PC-9 (cell line): ENCODE data around the gene SH3BP4.

ENCODE experiments used
- EZH2 ChIP-seq: fragments of 200-600 bp; sonication (generic); IDR thresholded peaks from 2 replicates; pipeline ENCODE4 v1.8.0; 2017; ENCODE audit warnings: antibody characterized with exemption, low read depth
- TF ChIP-seq, protein P1 (sequence below): fragments of 200-600 bp; sonication (generic); conservative IDR thresholded peaks from 2 replicates; pipeline ENCODE4 v1.6.1; 2017; ENCODE audit warnings: mixed run types, antibody characterized with exemption, mild to moderate bottlenecking, moderate library complexity

DNA sequence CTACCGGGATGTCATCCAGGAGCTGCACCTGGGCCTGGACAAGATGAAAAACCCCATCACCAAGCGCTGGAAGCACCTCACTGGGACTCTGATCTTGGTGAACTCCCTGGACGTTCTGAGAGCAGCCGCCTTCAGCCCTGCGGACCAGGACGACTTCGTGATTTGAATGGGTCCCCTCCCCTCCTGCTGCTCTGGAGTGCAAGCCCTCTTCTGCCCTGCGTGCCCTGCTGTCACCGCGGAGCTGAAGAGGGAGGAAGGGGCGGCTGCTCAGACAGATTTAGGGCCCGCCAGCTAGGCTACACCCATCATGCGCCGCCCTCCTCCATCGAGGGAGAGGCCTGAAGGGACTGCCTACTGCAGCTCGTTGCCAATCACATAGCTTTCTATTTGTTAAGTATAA is 101.8 kb downstream of the SH3BP4 start:
- TF ChIP-seq, protein P1, sequence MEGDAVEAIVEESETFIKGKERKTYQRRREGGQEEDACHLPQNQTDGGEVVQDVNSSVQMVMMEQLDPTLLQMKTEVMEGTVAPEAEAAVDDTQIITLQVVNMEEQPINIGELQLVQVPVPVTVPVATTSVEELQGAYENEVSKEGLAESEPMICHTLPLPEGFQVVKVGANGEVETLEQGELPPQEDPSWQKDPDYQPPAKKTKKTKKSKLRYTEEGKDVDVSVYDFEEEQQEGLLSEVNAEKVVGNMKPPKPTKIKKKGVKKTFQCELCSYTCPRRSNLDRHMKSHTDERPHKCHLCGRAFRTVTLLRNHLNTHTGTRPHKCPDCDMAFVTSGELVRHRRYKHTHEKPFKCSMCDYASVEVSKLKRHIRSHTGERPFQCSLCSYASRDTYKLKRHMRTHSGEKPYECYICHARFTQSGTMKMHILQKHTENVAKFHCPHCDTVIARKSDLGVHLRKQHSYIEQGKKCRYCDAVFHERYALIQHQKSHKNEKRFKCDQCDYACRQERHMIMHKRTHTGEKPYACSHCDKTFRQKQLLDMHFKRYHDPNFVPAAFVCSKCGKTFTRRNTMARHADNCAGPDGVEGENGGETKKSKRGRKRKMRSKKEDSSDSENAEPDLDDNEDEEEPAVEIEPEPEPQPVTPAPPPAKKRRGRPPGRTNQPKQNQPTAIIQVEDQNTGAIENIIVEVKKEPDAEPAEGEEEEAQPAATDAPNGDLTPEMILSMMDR = no peak
- TF ChIP-seq EZH2 = no peak
